ENCODE measurements around the gene HSPA12B.

HSPA12B gene

DNA sequence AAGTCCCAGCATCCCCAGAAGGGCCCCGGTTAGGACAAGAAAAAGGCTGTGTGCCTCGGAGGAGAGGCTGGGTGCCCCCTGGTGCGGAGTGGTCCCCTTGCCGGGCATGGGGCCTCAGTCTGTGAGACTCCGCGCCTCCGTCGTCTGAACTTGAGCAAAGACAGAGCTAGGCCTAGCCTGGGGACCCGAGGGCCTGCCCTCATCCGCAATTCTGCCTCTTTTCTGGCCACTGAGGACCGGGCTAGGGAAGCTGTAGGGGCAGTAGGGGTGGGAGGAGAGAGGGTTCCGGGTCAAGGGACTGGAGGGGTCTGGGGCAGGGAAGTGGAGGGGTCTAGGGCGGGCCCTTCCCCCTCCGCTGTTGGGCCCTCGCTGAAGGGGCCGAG, 550 bp upstream of the HSPA12B start:
- TF ChIP-seq, protein P1, sequence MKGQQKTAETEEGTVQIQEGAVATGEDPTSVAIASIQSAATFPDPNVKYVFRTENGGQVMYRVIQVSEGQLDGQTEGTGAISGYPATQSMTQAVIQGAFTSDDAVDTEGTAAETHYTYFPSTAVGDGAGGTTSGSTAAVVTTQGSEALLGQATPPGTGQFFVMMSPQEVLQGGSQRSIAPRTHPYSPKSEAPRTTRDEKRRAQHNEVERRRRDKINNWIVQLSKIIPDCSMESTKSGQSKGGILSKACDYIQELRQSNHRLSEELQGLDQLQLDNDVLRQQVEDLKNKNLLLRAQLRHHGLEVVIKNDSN (IDR thresholded peaks at IDR 0.05) = no peak
- TF ChIP-seq TCF12 (IDR thresholded peaks at IDR 0.05; ENCODE audit: low read depth) = no peak
- no peak for TF ChIP-seq CEBPB (IDR thresholded peaks at IDR 0.05)
- TF ChIP-seq RAD21 (IDR thresholded peaks at IDR 0.05; ENCODE audit: low read depth) = no peak
- TF ChIP-seq EGR1 (IDR thresholded peaks at IDR 0.05) = no peak
- no peak for TF ChIP-seq YY1 (IDR thresholded peaks at IDR 0.05; ENCODE audit: low read depth)
- TF ChIP-seq TEAD4 (IDR thresholded peaks at IDR 0.05) = no peak
- no peak for TF ChIP-seq TAF1 (IDR thresholded peaks at IDR 0.05; ENCODE audit: low read depth)
- TF ChIP-seq CREB1 (IDR thresholded peaks at IDR 0.05; ENCODE audit: low read depth) = no peak
- TF ChIP-seq ZBTB7A (IDR thresholded peaks at IDR 0.05; ENCODE audit: low read depth) = no peak
- no peak for TF ChIP-seq EP300 (IDR thresholded peaks at IDR 0.05; ENCODE audit: borderline replicate concordance)
- TF ChIP-seq, protein P2, sequence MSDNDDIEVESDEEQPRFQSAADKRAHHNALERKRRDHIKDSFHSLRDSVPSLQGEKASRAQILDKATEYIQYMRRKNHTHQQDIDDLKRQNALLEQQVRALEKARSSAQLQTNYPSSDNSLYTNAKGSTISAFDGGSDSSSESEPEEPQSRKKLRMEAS (IDR thresholded peaks at IDR 0.05) = no peak
- no peak for TF ChIP-seq FOXM1 (IDR thresholded peaks at IDR 0.05; ENCODE audit: borderline replicate concordance, low read depth)
- no peak for TF ChIP-seq NFIC (IDR thresholded peaks at IDR 0.05)
- TF ChIP-seq, protein P3, sequence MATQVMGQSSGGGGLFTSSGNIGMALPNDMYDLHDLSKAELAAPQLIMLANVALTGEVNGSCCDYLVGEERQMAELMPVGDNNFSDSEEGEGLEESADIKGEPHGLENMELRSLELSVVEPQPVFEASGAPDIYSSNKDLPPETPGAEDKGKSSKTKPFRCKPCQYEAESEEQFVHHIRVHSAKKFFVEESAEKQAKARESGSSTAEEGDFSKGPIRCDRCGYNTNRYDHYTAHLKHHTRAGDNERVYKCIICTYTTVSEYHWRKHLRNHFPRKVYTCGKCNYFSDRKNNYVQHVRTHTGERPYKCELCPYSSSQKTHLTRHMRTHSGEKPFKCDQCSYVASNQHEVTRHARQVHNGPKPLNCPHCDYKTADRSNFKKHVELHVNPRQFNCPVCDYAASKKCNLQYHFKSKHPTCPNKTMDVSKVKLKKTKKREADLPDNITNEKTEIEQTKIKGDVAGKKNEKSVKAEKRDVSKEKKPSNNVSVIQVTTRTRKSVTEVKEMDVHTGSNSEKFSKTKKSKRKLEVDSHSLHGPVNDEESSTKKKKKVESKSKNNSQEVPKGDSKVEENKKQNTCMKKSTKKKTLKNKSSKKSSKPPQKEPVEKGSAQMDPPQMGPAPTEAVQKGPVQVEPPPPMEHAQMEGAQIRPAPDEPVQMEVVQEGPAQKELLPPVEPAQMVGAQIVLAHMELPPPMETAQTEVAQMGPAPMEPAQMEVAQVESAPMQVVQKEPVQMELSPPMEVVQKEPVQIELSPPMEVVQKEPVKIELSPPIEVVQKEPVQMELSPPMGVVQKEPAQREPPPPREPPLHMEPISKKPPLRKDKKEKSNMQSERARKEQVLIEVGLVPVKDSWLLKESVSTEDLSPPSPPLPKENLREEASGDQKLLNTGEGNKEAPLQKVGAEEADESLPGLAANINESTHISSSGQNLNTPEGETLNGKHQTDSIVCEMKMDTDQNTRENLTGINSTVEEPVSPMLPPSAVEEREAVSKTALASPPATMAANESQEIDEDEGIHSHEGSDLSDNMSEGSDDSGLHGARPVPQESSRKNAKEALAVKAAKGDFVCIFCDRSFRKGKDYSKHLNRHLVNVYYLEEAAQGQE (IDR thresholded peaks at IDR 0.05; ENCODE audit: low read depth) = no peak

DNA sequence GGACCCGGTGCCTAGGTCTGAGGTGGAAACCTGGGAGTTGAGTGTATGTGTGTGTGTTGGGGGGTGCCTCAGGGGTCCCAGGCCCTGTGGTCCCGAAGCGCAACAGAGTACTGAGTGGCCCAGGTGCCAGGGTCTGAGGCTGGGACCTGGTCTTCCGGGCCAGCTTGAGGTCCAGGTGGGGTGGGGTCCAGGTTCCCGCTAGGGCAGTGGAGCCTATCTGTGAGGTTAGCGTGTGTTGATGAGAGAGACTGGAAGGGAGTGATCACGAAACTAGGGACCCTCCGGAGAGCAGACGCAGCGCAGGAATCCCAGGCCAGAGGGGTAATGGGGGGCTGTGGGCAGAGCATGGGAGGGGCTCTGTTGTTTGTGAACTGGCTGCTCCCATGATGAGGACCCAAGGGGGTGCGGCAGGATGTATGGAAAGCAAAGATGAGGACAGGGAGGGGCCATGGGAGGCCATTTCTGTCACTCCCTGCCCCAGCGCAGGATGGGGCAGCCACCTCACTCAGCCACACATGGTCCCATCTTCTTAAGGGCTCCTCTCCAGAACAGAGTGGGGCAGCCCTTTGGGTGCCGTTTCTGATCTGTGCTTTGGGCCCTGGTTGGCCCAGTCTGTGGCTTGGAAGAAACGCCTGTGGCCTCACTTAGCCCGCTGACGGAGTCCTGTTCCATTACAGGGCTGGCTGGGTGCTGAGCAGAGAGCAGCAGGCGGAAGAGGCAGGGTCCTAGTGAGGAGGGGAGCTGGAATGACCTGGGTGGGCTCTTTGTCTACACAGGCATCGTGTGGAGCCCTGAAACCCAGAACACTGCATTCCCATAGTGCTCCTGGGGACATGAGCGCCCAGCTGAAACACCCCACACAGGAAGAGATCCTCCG, 872 bp downstream of the HSPA12B start:
- TF ChIP-seq NFIC (IDR thresholded peaks at IDR 0.05) = no peak
- no peak for TF ChIP-seq CREB1 (IDR thresholded peaks at IDR 0.05; ENCODE audit: low read depth)
- no peak for TF ChIP-seq TCF12 (IDR thresholded peaks at IDR 0.05; ENCODE audit: low read depth)
- TF ChIP-seq RAD21 (IDR thresholded peaks at IDR 0.05; ENCODE audit: low read depth) = no peak
- no peak for TF ChIP-seq CEBPB (IDR thresholded peaks at IDR 0.05)
- TF ChIP-seq YY1 (IDR thresholded peaks at IDR 0.05; ENCODE audit: low read depth) = no peak
- TF ChIP-seq EGR1 (IDR thresholded peaks at IDR 0.05) = no peak
- TF ChIP-seq TAF1 (IDR thresholded peaks at IDR 0.05; ENCODE audit: low read depth) = no peak

DNA sequence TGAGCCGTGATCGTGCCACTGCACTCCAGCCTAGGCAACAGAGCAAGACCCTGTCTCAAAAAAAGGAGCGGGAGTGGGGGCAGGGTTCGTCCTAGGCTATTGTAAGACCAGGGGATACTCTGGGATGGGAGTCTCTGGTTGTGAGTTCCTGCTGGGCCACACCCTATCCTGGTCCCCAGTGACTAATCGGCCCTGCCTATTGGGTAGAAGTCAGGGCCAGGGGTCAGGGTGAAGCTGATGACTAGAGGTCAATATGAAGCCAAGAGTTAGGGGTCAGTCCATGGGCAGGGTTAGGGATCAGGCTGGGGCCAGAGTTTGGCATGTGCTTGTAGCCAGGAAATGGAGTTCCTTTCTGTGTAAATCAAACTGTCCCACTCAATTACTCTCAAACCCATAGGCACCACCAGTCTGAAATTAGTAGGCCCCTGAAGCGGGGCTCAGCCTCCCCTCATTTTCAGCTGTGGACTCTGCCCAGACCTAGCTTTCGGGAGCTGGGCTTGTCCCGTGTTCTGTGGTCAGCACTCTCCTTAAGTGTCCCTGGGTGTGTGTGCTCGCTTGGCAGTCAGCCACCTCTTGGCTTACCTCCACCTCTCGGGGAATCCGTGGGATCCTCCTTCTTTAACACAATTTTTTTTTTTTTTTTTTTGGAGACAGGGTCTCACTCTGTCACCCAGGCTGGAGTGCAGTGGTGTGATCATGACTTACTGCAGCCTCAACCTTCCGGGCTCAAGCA, 1.8 kb downstream of the HSPA12B start:
- TF ChIP-seq NFIC (IDR thresholded peaks at IDR 0.05) = no peak
- no peak for TF ChIP-seq CEBPB (IDR thresholded peaks at IDR 0.05)
- no peak for TF ChIP-seq EGR1 (IDR thresholded peaks at IDR 0.05)
- TF ChIP-seq TAF1 (IDR thresholded peaks at IDR 0.05; ENCODE audit: low read depth) = no peak
- TF ChIP-seq YY1 (IDR thresholded peaks at IDR 0.05; ENCODE audit: low read depth) = no peak
- TF ChIP-seq FOXM1 (IDR thresholded peaks at IDR 0.05; ENCODE audit: borderline replicate concordance, low read depth) = no peak

DNA sequence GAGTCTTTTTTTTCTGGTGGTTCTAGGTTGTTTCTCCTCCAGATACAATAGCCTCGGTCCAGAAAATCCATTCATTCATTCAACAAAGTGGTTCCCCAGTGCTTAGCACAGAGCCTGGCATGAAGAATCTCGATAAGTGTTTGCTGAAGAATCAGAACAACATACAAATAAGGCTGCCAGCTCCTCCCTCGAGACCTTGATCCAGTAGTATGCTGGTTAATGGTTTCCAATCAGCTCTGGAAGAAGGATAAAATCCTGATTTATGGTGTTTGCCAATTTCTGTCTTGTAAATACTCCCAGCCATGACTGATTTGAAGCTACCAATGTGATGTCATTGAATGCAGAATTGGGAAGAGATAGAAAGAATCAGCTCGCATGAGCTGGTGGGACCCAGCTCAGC, 3.3 kb downstream of the HSPA12B start:
- TF ChIP-seq NFIC (IDR thresholded peaks at IDR 0.05) (no peak), CEBPB (IDR thresholded peaks at IDR 0.05) (no peak)
- TF ChIP-seq, protein P3 (IDR thresholded peaks at IDR 0.05; ENCODE audit: low read depth) = no peak

DNA sequence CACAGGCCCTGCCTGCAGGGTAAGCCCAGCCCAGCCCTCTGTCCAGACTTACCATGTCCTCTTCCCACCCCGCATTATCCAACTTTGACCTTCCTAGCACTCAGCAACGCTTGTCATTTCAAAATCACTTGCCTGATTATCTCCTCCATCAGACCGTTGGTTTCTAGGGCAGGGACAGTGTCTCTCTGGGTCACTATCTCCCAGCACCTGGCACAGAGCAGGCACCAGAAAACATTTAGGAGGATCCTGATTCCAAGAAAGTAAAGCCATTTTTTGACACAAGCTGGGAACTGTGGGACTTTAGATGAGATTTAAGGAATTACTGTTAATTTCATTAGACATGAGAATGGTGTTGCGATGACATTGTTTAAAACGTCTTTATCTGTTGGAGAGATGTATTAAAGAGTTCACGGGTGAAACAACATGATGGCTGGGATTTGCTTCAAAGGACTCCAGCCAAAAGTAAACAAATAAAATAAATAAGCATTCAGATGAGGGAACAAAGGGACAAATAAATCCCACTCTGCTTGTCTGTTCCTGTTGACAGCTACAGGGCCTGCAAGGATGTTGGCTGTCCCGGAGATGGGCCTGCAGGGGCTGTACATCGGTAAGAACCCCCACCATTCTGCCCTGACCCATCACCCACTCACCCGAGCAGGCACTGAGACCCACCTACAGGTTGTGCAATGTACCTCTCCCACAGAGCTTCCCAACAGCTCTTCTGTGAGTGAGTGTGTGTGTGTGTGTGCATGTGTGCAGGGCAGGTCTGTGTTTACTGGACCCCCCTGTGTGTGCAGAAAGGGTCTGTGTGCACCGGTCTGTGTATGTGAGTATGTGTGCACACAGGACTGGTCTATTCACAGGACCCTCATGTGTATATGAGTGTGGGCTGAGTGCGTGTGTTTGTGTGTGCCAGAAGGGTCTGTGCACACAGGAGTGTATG, 5.9 kb downstream of the HSPA12B start:
- TF ChIP-seq, protein P1 (IDR thresholded peaks at IDR 0.05) = no peak
- TF ChIP-seq RAD21 (IDR thresholded peaks at IDR 0.05; ENCODE audit: low read depth) (no peak), NFIC (IDR thresholded peaks at IDR 0.05) (no peak), YY1 (IDR thresholded peaks at IDR 0.05; ENCODE audit: low read depth) (no peak), ZBTB7A (IDR thresholded peaks at IDR 0.05; ENCODE audit: low read depth) (no peak), EGR1 (IDR thresholded peaks at IDR 0.05) (no peak), TAF1 (IDR thresholded peaks at IDR 0.05; ENCODE audit: low read depth) (no peak), FOXM1 (IDR thresholded peaks at IDR 0.05; ENCODE audit: borderline replicate concordance, low read depth) (no peak), CREB1 (IDR thresholded peaks at IDR 0.05; ENCODE audit: low read depth) (no peak), EP300 (IDR thresholded peaks at IDR 0.05; ENCODE audit: borderline replicate concordance) (no peak), TEAD4 (IDR thresholded peaks at IDR 0.05) (no peak)
- TF ChIP-seq, protein P3 (IDR thresholded peaks at IDR 0.05; ENCODE audit: low read depth) = no peak
- TF ChIP-seq, protein P2 (IDR thresholded peaks at IDR 0.05) = no peak
